Non-pigmented ciliary epithelial cell (primary cell): Measurements from ENCODE around the gene ZFYVE27.

ENCODE experiments used
- DNase-seq: peaks from one replicate; pipeline ENCODE4 v3.0.0-alpha.2; 2010; ENCODE audit warnings: low read depth

Gene ZFYVE27

GRCh38 chr10:97748116-97748515 lies 11.2 kb downstream of the ZFYVE27 start:
- DNase-seq = no peak

GRCh38 chr10:97752956-97753355 lies 16.0 kb downstream of the ZFYVE27 start:
- DNase-seq = no peak

- no peak for DNase-seq
These were observed 17.8 kb downstream of the ZFYVE27 start for GRCh38 chr10:97754726-97755125.

GRCh38 chr10:97755718-97756117 lies 18.8 kb downstream of the ZFYVE27 start:
- no peak for DNase-seq

- no peak for DNase-seq
These were observed 20.5 kb downstream of the ZFYVE27 start for GRCh38 chr10:97757471-97757870.

GRCh38 chr10:97759158-97759887 lies 22.4 kb downstream of the ZFYVE27 start:
- DNase-seq = peak; percentile 9

- no peak for DNase-seq
These were observed 23.0 kb downstream of the ZFYVE27 start for GRCh38 chr10:97759946-97760345.

- no peak for DNase-seq
These were observed 23.7 kb downstream of the ZFYVE27 start for GRCh38 chr10:97760461-97761257.

- DNase-seq = no peak
These were observed 24.5 kb downstream of the ZFYVE27 start for GRCh38 chr10:97761331-97761865.

- no peak for DNase-seq
These were observed 25.1 kb downstream of the ZFYVE27 start for GRCh38 chr10:97762056-97762455.

- peak; percentile 8 for DNase-seq
These were observed 25.9 kb downstream of the ZFYVE27 start for GRCh38 chr10:97762816-97763215.

GRCh38 chr10:97763411-97763810 lies 26.5 kb downstream of the ZFYVE27 start:
- no peak for DNase-seq

- DNase-seq = no peak
These were observed 27.0 kb downstream of the ZFYVE27 start for GRCh38 chr10:97763947-97764346.

- no peak for DNase-seq
These were observed 27.6 kb downstream of the ZFYVE27 start for GRCh38 chr10:97764519-97764931.

GRCh38 chr10:97765201-97765600 lies 28.3 kb downstream of the ZFYVE27 start:
- no peak for DNase-seq

- DNase-seq = no peak
These were observed 29.3 kb downstream of the ZFYVE27 start for GRCh38 chr10:97766106-97766810.

GRCh38 chr10:97766996-97767924 lies 30.3 kb downstream of the ZFYVE27 start:
- DNase-seq = no peak

GRCh38 chr10:97768322-97769315 lies 31.7 kb downstream of the ZFYVE27 start:
- DNase-seq = no peak

- DNase-seq = no peak
These were observed 33.3 kb downstream of the ZFYVE27 start for GRCh38 chr10:97770255-97770654.
